HCT116 (cell line): ENCODE data around the gene CASP6. TPM values are rescaled to one million over a fixed set of nuclear protein-coding genes. Genes with fewer than 3 reads are reported as not detected.

Experiments
- ATAC-seq: fragments of 200-7000 bp; cut with Tn5 transposase; 2 replicates; pipeline ENCODE4 v1.9.1; 2020; ENCODE audit warnings: mild to moderate bottlenecking, moderate library complexity
- BruUV-seq: library from RNA; stranded (reverse); fragments of 400-500 nt; replicated peaks from 2 replicates; lab custom pipeline; 2021; lab: Mats Ljungman, UMichigan
- CTCF ChIA-PET: fragments of 300-600 bp; sonication (Branson Sonifier 250); formaldehyde crosslinking; loops from one replicate; lab custom pipeline; 2021; ENCODE audit warnings: antibody characterized with exemption; lab: Charles Lee
- POLR2A ChIA-PET: fragments of 300-600, 350-600 bp; sonication (Branson Sonifier 250); formaldehyde crosslinking; loops from one replicate; lab custom pipeline; 2021; ENCODE audit warnings: antibody characterized with exemption; lab: Charles Lee
- RAD21 ChIA-PET, 2 experiments: fragments of 300-600 bp; sonication (Branson Sonifier 250); formaldehyde crosslinking; loops; one replicate each; lab custom pipeline; 2023; ENCODE audit warnings: low total read pairs in 2 of 2; ENCODE audit not compliant: uncharacterized antibody in 2 of 2, unreplicated experiment in 2 of 2, low non-redundant PET in 1 of 2; lab: Charles Lee
- DNase-seq: peaks from one replicate; pipeline ENCODE4 v3.0.0-alpha.2; 2010; ENCODE audit warnings: low read depth, low spot score
- H2AFZ ChIP-seq: fragments of 200-600 bp; shearing (Covaris generic), sonication (generic); 2 replicates; pipeline ENCODE4 v1.6.1; 2017; ENCODE audit warnings: low read depth, mixed run types, mixed read lengths, antibody characterized with exemption, low read length; ENCODE audit not compliant: poor library complexity, severe bottlenecking
- H3K27ac ChIP-seq: 2 replicates; pipeline ENCODE4 v1.5.1; 2012; ENCODE audit warnings: low read depth, low read length
- H3K27me3 ChIP-seq: fragments of 200-600 bp; sonication (generic); 2 replicates; pipeline ENCODE4 v1.6.1; 2016; ENCODE audit warnings: mixed run types, low read length, mixed read lengths; ENCODE audit not compliant: insufficient read depth
- H3K36me3 ChIP-seq, 2 experiments: fragments of 200-500 bp in 1 of 2; fragments of 200-600 bp in 1 of 2; sonication (Bioruptor generic) in 1 of 2; sonication (generic) in 1 of 2; 2 replicates each; pipeline versions ENCODE4 v1.5.1 to v1.6.1; 2014 to 2016; ENCODE audit warnings: low read length in 2 of 2, inconsistent platforms in 1 of 2, mixed read lengths in 1 of 2, mixed run types in 1 of 2; ENCODE audit not compliant: insufficient read depth in 2 of 2, control insufficient read depth in 1 of 2
- H3K4me1 ChIP-seq, 2 experiments: fragments of 200-600 bp in 1 of 2; sonication (generic) in 1 of 2; 2 replicates each; pipeline versions ENCODE4 v1.5.1 to v1.6.1; 2012 to 2017; ENCODE audit warnings: low read length in 2 of 2, inconsistent platforms in 1 of 2, mild to moderate bottlenecking in 1 of 2, mixed read lengths in 1 of 2, mixed run types in 1 of 2, moderate library complexity in 1 of 2; ENCODE audit not compliant: insufficient read depth in 2 of 2, control insufficient read depth in 1 of 2
- H3K4me2 ChIP-seq: fragments of 200-600 bp; sonication (generic); 2 replicates; pipeline ENCODE4 v1.6.1; 2017; ENCODE audit warnings: mixed run types, low read length, mixed read lengths
- H3K4me3 ChIP-seq, 2 experiments: fragments of 200-600 bp in 1 of 2; sonication (generic) in 1 of 2; replicated peaks in 1 of 2; 2 replicates each; pipeline ENCODE4 v1.5.1; 2011 to 2016; ENCODE audit warnings: low read length in 2 of 2, control low read depth in 1 of 2, low read depth in 1 of 2, mild to moderate bottlenecking in 1 of 2, mixed read lengths in 1 of 2, mixed run types in 1 of 2
- H3K79me2 ChIP-seq: fragments of 200-600 bp; sonication (generic); 2 replicates; pipeline ENCODE4 v1.6.1; 2017; ENCODE audit warnings: mild to moderate bottlenecking, mixed run types, low read length, moderate library complexity, mixed read lengths; ENCODE audit not compliant: insufficient read depth
- H3K9ac ChIP-seq: fragments of 200-600 bp; sonication (generic); 2 replicates; pipeline ENCODE4 v1.6.1; 2016; ENCODE audit warnings: low read length, mixed read lengths
- H3K9me2 ChIP-seq: fragments of 200-600 bp; sonication (generic), shearing (Covaris generic); 2 replicates; pipeline ENCODE4 v1.6.1; 2017; ENCODE audit warnings: mixed run types, mild to moderate bottlenecking, moderate library complexity; ENCODE audit not compliant: insufficient read depth
- H3K9me3 ChIP-seq, 2 experiments: fragments of 200-500 bp in 1 of 2; fragments of 200-600 bp in 1 of 2; sonication (Bioruptor generic) in 1 of 2; sonication (generic) in 1 of 2; 2 replicates each; pipeline ENCODE4 v1.6.1; 2014 to 2017; ENCODE audit warnings: low read length in 2 of 2, mixed read lengths in 2 of 2, inconsistent platforms in 1 of 2, low read depth in 1 of 2, mild to moderate bottlenecking in 1 of 2, mixed run types in 1 of 2, moderate library complexity in 1 of 2; ENCODE audit not compliant: control insufficient read depth in 1 of 2, insufficient read depth in 1 of 2
- H4K20me1 ChIP-seq: fragments of 200-600 bp; sonication (generic), shearing (Covaris generic); 2 replicates; pipeline ENCODE4 v1.6.1; 2017; ENCODE audit warnings: mixed run types, mild to moderate bottlenecking, moderate library complexity; ENCODE audit not compliant: insufficient read depth
- CTCF ChIP-seq, 3 experiments: fragments of 200-600 bp in 1 of 3; sonication (generic) in 1 of 3; IDR thresholded peaks in 2 of 3; conservative IDR thresholded peaks in 1 of 3; 2 replicates each; pipeline ENCODE4 v1.5.1; 2012 to 2017; ENCODE audit warnings: low read depth in 2 of 3, low read length in 2 of 3, antibody characterized with exemption in 1 of 3, borderline replicate concordance in 1 of 3, control low read depth in 1 of 3, mild to moderate bottlenecking in 1 of 3, mixed read lengths in 1 of 3, mixed run types in 1 of 3, moderate library complexity in 1 of 3; ENCODE audit not compliant: insufficient read depth in 1 of 3
- ELF1 ChIP-seq: IDR thresholded peaks from 2 replicates; pipeline ENCODE4 v1.6.1; 2012; ENCODE audit warnings: low read depth, borderline replicate concordance
- EZH2phosphoT487 ChIP-seq: fragments of 200-600 bp; IDR thresholded peaks from 2 replicates; pipeline ENCODE4 v1.6.1; 2018; ENCODE audit warnings: antibody characterized with exemption, borderline replicate concordance
- JUND ChIP-seq: IDR thresholded peaks from 2 replicates; pipeline ENCODE4 v1.6.1; 2012
- POLR2A ChIP-seq: IDR thresholded peaks from 2 replicates; pipeline ENCODE4 v1.7.0; 2011; ENCODE audit warnings: borderline replicate concordance; ENCODE audit not compliant: insufficient read depth, insufficient read length; ENCODE audit errors: extremely low read depth
- POLR2AphosphoS5 ChIP-seq: IDR thresholded peaks from 2 replicates; pipeline ENCODE4 v1.6.1; 2011; ENCODE audit warnings: mild to moderate bottlenecking, low read depth, low read length, moderate library complexity
- SP1 ChIP-seq: IDR thresholded peaks from 2 replicates; pipeline ENCODE4 v1.6.1; 2012; ENCODE audit warnings: low read depth
- TCF7L2 ChIP-seq: IDR thresholded peaks from 2 replicates; pipeline ENCODE4 v1.7.0; 2011; ENCODE audit warnings: borderline replicate concordance, inconsistent platforms; ENCODE audit not compliant: insufficient read depth, insufficient read length; ENCODE audit errors: extremely low read depth
- YY1 ChIP-seq: IDR thresholded peaks from 2 replicates; pipeline ENCODE4 v1.6.1; 2011; ENCODE audit warnings: low read length, low read depth, moderate library complexity, mild to moderate bottlenecking; ENCODE audit not compliant: insufficient replicate concordance; ENCODE audit errors: extremely low read depth
- ZBTB33 ChIP-seq: IDR thresholded peaks from 2 replicates; pipeline ENCODE4 v1.6.1; 2011; ENCODE audit warnings: mild to moderate bottlenecking, low read length, moderate library complexity; ENCODE audit not compliant: insufficient replicate concordance; ENCODE audit errors: extremely low read depth
- ZFX ChIP-seq: fragments of 450-650 bp; IDR thresholded peaks from 2 replicates; pipeline ENCODE4 v1.6.1; 2017
- intact Hi-C: fragments of 100-400 bp; cut with micrococcal nuclease; formaldehyde crosslinking; loops from 2 replicates; pipeline ENCODE4 v1.10.0; 2022
- total RNA-seq: library from RNA; stranded (reverse); gene quantifications from one replicate; pipeline ENCODE4 v1.2.1, GENCODE V29; 2021; ENCODE audit not compliant: unreplicated experiment
- TF ChIP-seq, protein P1 (sequence below): IDR thresholded peaks from 2 replicates; pipeline ENCODE4 v1.6.1; 2012; ENCODE audit warnings: low read depth

Gene CASP6
- total RNA-seq, 1 experiment from 2014 or later: 18.1 TPM

- intact Hi-C loops: no loop called here
- Histone ChIP-seq H2AFZ (no peak overlapping the region), H3K9ac (no peak overlapping the region), H3K9me2 (no peaks in the 10 kb centered on the region), H4K20me1 (no peaks in the 10 kb centered on the region), H3K36me3 (no peaks in the 10 kb centered on the region), H3K27ac (no peak overlapping the region), H3K27me3 (no peaks in the 10 kb centered on the region), H3K9me3 (no peaks in the 10 kb centered on the region), H3K4me3 (no peak overlapping the region), H3K79me2 (no peaks in the 10 kb centered on the region), H3K4me2 (no peak overlapping the region), H3K4me1 (no peaks in the 10 kb centered on the region; a peak in 1 of 4 replicates)
- ATAC-seq: no peak
- POLR2A ChIA-PET: no interaction called here
- CTCF ChIA-PET: no interaction called here
- RAD21 ChIA-PET: no interaction called here
- TF ChIP-seq CTCF (IDR thresholded peaks at IDR 0.05 in 2 of 3, conservative IDR thresholded peaks at IDR 0.05 in 1 of 3; ENCODE audit: borderline replicate concordance in 1 of 3, insufficient read depth in 1 of 3, low read depth in 2 of 3, low read length in 2 of 3) (no peak), YY1 (no peak), ZBTB33 (no peak), EZH2phosphoT487 (no peak), ZFX (no peak), POLR2A (no peak), SP1 (no peak), TCF7L2 (no peak), JUND (no peak), ELF1 (no peak), POLR2AphosphoS5 (no peak)
- TF ChIP-seq, protein P1, sequence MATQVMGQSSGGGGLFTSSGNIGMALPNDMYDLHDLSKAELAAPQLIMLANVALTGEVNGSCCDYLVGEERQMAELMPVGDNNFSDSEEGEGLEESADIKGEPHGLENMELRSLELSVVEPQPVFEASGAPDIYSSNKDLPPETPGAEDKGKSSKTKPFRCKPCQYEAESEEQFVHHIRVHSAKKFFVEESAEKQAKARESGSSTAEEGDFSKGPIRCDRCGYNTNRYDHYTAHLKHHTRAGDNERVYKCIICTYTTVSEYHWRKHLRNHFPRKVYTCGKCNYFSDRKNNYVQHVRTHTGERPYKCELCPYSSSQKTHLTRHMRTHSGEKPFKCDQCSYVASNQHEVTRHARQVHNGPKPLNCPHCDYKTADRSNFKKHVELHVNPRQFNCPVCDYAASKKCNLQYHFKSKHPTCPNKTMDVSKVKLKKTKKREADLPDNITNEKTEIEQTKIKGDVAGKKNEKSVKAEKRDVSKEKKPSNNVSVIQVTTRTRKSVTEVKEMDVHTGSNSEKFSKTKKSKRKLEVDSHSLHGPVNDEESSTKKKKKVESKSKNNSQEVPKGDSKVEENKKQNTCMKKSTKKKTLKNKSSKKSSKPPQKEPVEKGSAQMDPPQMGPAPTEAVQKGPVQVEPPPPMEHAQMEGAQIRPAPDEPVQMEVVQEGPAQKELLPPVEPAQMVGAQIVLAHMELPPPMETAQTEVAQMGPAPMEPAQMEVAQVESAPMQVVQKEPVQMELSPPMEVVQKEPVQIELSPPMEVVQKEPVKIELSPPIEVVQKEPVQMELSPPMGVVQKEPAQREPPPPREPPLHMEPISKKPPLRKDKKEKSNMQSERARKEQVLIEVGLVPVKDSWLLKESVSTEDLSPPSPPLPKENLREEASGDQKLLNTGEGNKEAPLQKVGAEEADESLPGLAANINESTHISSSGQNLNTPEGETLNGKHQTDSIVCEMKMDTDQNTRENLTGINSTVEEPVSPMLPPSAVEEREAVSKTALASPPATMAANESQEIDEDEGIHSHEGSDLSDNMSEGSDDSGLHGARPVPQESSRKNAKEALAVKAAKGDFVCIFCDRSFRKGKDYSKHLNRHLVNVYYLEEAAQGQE: no peak
- BruUV-seq: no TSS peak
- no peak for DNase-seq
Measured at GRCh38 chr4:109735566-109736365, 32.5 kb upstream of the CASP6 start.
